Measurements from ENCODE around the gene CFAP46.

Gene CFAP46

GRCh38 chr10:132835848-132836233, 106.5 kb downstream of the CFAP46 start:
- no peak for TF ChIP-seq CTCF (conservative IDR thresholded peaks at IDR 0.05; ENCODE audit: control insufficient read depth, insufficient read depth, low read depth, low read length)
- no peak for DNase-seq (ENCODE audit: low read depth)
- H3K4me3 ChIP-seq (ENCODE audit: control insufficient read depth, low read depth, low read length) = no peak overlapping the region

- DNase-seq (ENCODE audit: low read depth) = no peak
- H3K4me3 ChIP-seq (ENCODE audit: control insufficient read depth, low read depth, low read length) = no peak overlapping the region
- no peak for TF ChIP-seq CTCF (conservative IDR thresholded peaks at IDR 0.05; ENCODE audit: control insufficient read depth, insufficient read depth, low read depth, low read length)
Measured at GRCh38 chr10:132834891-132835847, 107.2 kb downstream of the CFAP46 start.

- no peak overlapping the region for H3K4me3 ChIP-seq (ENCODE audit: control insufficient read depth, low read depth, low read length)
- DNase-seq (ENCODE audit: low read depth) = no peak
- no peak for TF ChIP-seq CTCF (conservative IDR thresholded peaks at IDR 0.05; ENCODE audit: control insufficient read depth, insufficient read depth, low read depth, low read length)
Measured at GRCh38 chr10:132834311-132834761, 108.0 kb downstream of the CFAP46 start.

- no peak overlapping the region for H3K4me3 ChIP-seq (ENCODE audit: control insufficient read depth, low read depth, low read length)
- no peak for DNase-seq (ENCODE audit: low read depth)
- TF ChIP-seq CTCF (conservative IDR thresholded peaks at IDR 0.05; ENCODE audit: control insufficient read depth, insufficient read depth, low read depth, low read length) = no peak
Measured at GRCh38 chr10:132833421-132834111, 108.8 kb downstream of the CFAP46 start.

- no peak for TF ChIP-seq CTCF (conservative IDR thresholded peaks at IDR 0.05; ENCODE audit: control insufficient read depth, insufficient read depth, low read depth, low read length)
- no peak overlapping the region for H3K4me3 ChIP-seq (ENCODE audit: control insufficient read depth, low read depth, low read length)
- no peak for DNase-seq (ENCODE audit: low read depth)
Measured at GRCh38 chr10:132832186-132832969, 110.0 kb downstream of the CFAP46 start.

- H3K4me3 ChIP-seq (ENCODE audit: control insufficient read depth, low read depth, low read length) = no peak overlapping the region
- no peak for TF ChIP-seq CTCF (conservative IDR thresholded peaks at IDR 0.05; ENCODE audit: control insufficient read depth, insufficient read depth, low read depth, low read length)
- DNase-seq (ENCODE audit: low read depth) = no peak
Measured at GRCh38 chr10:132829403-132829802, 113.0 kb downstream of the CFAP46 start.
